Measurements from ENCODE around the gene OTUB1. TPM values are rescaled to one million over a fixed set of nuclear protein-coding genes. Genes with fewer than 3 reads are reported as not detected.

OTUB1 gene
- total and polyA plus RNA-seq, 9 of the 15 experiments (the other 6 are each of a cell fraction or from before 2014, with no cell fraction given), result 29.5 to 134 (median 66.1) TPM

DNA sequence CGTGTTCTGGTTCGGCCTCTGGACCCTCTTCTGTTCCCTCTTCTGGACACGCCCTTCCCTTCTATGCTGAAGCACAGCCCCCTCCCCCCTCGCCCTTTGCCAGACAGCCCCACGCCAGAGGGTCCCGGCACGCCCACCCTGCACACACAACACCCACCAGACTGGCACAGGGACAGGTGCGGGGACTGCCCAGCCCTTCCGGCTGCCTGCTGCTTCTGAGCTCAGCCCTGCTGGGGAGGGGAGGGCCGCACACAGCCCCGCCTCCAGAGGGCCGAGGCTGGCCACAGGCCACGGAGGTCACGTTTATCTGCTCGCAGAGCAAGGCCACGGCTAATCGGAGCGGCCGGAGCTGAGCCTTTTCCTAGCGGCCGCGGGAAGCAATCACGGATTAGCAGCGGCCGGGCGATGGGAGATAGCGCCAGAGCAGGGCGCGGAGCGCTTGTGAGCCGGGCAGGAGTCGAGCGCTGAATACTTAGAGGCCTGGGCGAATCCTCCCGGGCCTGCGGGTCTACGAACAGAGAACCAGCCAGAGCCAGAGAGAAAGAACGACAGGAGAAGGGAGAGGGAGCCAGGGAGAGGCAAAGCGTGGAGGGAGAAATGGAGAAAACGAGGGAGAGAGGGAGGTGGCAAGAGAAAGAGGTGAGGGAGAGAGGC, 21.5 kb downstream of the OTUB1 start (continued):
- TF ChIP-seq CREB3 (tag; conservative IDR thresholded peaks at IDR 0.05; ENCODE audit: low read depth) (no peak), CHD1 (IDR thresholded peaks at IDR 0.05; ENCODE audit: low read length) (no peak), RBM22 (IDR thresholded peaks at IDR 0.05; ENCODE audit: low read depth, low read length, poor library complexity, severe bottlenecking) (peak; percentile 49), U2AF2 (optimal IDR thresholded peaks at IDR 0.05; ENCODE audit: low read depth, low read length) (no peak), MCM7 (IDR thresholded peaks at IDR 0.05) (no peak), NCOA4 (IDR thresholded peaks at IDR 0.05; ENCODE audit: partially characterized antibody) (no peak), ZNF384 (IDR thresholded peaks at IDR 0.05; ENCODE audit: low read depth, low read length) (peak; percentile 54), PYGO2 (tag; IDR thresholded peaks at IDR 0.05) (no peak), ZNF511 (CRISPR knock-in tag; IDR thresholded peaks at IDR 0.05) (no peak; the same call in 1 of the 2 replicates), MCM2 (IDR thresholded peaks at IDR 0.05; ENCODE audit: low read depth) (no peak), ZKSCAN8 (CRISPR knock-in tag; IDR thresholded peaks at IDR 0.05) (no peak), E2F4 (CRISPR knock-in tag; IDR thresholded peaks at IDR 0.05; ENCODE audit: low read depth) (no peak), PRMT5 (CRISPR knock-in tag; IDR thresholded peaks at IDR 0.05) (no peak), ZC3H11A (IDR thresholded peaks at IDR 0.05; ENCODE audit: low read depth, low read length) (no peak), TSHZ1 (CRISPR knock-in tag; IDR thresholded peaks at IDR 0.05) (no peak), ZNF644 (tag; IDR thresholded peaks at IDR 0.05; ENCODE audit: low read depth) (no peak), THRAP3 (IDR thresholded peaks at IDR 0.05; ENCODE audit: borderline replicate concordance) (no peak), HDAC1 (IDR thresholded peaks at IDR 0.05) (peak; percentile 72 to 99; a peak in 3 of 4 replicates)
- TF ChIP-seq, protein P1, sequence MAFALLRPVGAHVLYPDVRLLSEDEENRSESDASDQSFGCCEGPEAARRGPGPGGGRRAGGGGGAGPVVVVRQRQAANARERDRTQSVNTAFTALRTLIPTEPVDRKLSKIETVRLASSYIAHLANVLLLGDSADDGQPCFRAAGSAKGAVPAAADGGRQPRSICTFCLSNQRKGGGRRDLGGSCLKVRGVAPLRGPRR (CRISPR knock-in tag; IDR thresholded peaks at IDR 0.05), result no peak
- TF ChIP-seq, protein P2, sequence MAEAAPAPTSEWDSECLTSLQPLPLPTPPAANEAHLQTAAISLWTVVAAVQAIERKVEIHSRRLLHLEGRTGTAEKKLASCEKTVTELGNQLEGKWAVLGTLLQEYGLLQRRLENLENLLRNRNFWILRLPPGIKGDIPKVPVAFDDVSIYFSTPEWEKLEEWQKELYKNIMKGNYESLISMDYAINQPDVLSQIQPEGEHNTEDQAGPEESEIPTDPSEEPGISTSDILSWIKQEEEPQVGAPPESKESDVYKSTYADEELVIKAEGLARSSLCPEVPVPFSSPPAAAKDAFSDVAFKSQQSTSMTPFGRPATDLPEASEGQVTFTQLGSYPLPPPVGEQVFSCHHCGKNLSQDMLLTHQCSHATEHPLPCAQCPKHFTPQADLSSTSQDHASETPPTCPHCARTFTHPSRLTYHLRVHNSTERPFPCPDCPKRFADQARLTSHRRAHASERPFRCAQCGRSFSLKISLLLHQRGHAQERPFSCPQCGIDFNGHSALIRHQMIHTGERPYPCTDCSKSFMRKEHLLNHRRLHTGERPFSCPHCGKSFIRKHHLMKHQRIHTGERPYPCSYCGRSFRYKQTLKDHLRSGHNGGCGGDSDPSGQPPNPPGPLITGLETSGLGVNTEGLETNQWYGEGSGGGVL (CRISPR knock-in tag; IDR thresholded peaks at IDR 0.05), result no peak

Measured in K562 (cell line).